Measurements from ENCODE around the gene RASA3. TPM values are rescaled to one million over a fixed set of nuclear protein-coding genes. Genes with fewer than 3 reads are reported as not detected.
"Not testable (repeated sequence)": the region's sequence is repeated elsewhere in the genome, so short reads cannot be mapped to it uniquely, and the experiment has no call there.

Gene RASA3
- total RNA-seq, 2 donors from 2014 or later, result 4.4 to 7.2 TPM

- TF ChIP-seq CTCF (IDR thresholded peaks at IDR 0.05), result no peak
- Histone ChIP-seq H3K27ac (no peak overlapping the region), H3K9ac (ENCODE audit: low read depth in 2 of 2, low read length in 2 of 2) (no peak overlapping the region), H3K9me3 (no peaks in the 10 kb centered on the region), H3K27me3 (no peaks in the 10 kb centered on the region), H3K4me1 (no peaks in the 10 kb centered on the region), H3K4me3 (no peak overlapping the region), H3K36me3 (no peaks in the 10 kb centered on the region)
- DNase-seq, result no peak
- intact Hi-C loops (cut with DNase I), result no loop called here
These were observed 108.5 kb downstream of the RASA3 start for GRCh38 chr13:114023716-114024602.

DNA sequence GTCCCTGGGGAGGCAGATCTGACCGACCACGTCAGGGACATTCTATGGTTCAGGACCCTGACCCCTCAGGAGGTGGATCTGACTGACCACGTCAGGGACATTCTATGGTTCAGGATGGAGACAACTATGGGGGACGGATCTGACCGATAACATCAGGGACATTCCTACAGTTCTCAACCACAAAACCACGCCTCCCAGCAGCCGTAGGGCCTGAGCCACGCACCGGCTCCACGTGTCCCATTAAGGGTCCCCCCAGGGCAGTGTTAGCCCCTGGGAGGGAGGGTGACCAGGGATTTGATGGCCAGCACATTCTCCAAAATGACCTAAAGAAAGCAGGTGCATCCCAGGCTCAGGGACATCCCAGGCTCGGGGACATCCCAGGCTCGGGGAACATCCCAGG lies 109.5 kb downstream of the RASA3 start:
- Histone ChIP-seq H3K9me3 (no peaks in the 10 kb centered on the region), H3K36me3 (no peaks in the 10 kb centered on the region), H3K9ac (ENCODE audit: low read depth in 2 of 2, low read length in 2 of 2) (no peak overlapping the region), H3K4me1 (no peaks in the 10 kb centered on the region), H3K27ac (no peak overlapping the region), H3K4me3 (no peak overlapping the region), H3K27me3 (no peaks in the 10 kb centered on the region)
- no peak for DNase-seq
- intact Hi-C loops (cut with DNase I), result no loop called here
- TF ChIP-seq CTCF (IDR thresholded peaks at IDR 0.05), result no peak

DNA sequence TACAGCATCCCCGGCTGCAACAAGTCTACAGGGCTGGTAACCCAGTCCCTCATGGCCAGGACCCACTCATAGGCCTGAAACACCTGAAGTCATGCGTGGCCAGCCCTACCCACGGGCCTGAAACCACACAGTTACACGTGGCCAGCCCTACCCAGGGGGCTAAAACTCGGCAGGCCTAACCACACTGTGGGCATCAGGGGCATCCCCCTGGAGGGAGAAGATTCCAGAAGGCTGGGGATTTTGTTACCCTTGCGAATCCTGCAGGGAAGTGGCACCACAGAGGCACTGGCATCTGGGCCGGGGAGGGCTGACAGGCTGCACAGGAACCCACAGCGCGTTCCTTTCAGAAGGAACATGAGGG lies 110.1 kb downstream of the RASA3 start:
- Histone ChIP-seq H3K9ac (ENCODE audit: low read depth in 2 of 2, low read length in 2 of 2) (no peak overlapping the region), H3K4me3 (no peak overlapping the region), H3K27ac (no peak overlapping the region), H3K36me3 (no peaks in the 10 kb centered on the region), H3K9me3 (no peaks in the 10 kb centered on the region), H3K27me3 (no peaks in the 10 kb centered on the region), H3K4me1 (no peaks in the 10 kb centered on the region)
- intact Hi-C loops (cut with DNase I), result no loop called here
- TF ChIP-seq CTCF (IDR thresholded peaks at IDR 0.05), result no peak
- DNase-seq, result no peak

GRCh38 chr13:114021464-114022308 lies 110.7 kb downstream of the RASA3 start:
- H3K4me1 ChIP-seq, result no peaks in the 10 kb centered on the region
- H3K27me3 ChIP-seq, result no peaks in the 10 kb centered on the region
- intact Hi-C loops (cut with DNase I), result no loop called here
- no peak for DNase-seq
- no peaks in the 10 kb centered on the region for H3K36me3 ChIP-seq
- no peaks in the 10 kb centered on the region for H3K9me3 ChIP-seq
- no peak overlapping the region for H3K9ac ChIP-seq (ENCODE audit: low read depth in 2 of 2, low read length in 2 of 2)
- H3K4me3 ChIP-seq, result no peak overlapping the region
- no peak for TF ChIP-seq CTCF (IDR thresholded peaks at IDR 0.05)
- H3K27ac ChIP-seq, result no peak overlapping the region

DNA sequence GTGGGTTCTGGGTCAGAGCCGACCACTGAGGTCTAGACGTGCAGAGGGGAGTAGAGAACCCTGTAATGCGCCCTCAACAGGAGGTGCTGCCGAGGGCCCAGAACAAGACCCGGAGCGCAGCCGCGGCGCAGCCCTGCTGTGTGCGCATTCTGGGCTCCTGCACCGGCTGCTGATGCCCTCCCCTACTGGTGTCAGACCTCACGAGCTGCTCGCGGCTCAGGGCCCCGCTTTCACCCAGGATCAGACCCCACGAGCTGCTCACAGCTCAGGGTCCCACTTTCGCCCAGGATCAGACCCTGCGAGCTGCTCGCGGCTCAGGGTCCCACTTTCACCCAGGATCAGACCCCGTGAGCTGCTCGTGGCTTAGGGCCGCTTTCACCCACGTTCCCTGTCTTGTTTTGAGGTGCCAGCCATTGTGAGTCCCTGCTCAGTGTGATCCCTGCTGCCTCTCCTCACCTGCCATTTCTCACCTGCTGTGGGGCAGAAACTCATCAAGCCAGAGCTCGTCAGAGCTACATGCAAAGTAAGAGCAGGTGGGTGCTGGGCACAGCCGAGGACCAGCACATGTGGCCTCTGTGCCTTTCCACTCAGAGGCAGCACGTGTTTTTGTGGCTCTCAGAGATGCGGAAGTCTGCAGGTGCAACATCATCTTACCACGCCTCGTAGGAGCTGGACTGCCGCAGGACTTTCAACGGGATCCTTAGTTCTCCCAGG lies 111.5 kb downstream of the RASA3 start:
- DNase-seq, result no peak
- no peaks in the 10 kb centered on the region for H3K36me3 ChIP-seq
- no peak for TF ChIP-seq CTCF (IDR thresholded peaks at IDR 0.05)

GRCh38 chr13:114020134-114020533 lies 112.3 kb downstream of the RASA3 start:
- H3K27ac ChIP-seq; H3K9ac ChIP-seq (ENCODE audit: low read depth in 2 of 2, low read length in 2 of 2); H3K4me3 ChIP-seq; DNase-seq; H3K27me3 ChIP-seq; H3K36me3 ChIP-seq; H3K9me3 ChIP-seq; intact Hi-C loops (cut with DNase I); H3K4me1 ChIP-seq: not testable (repeated sequence)

More for the DNA sequence above, 111.5 kb downstream of the RASA3 start:
- no peaks in the 10 kb centered on the region for H3K9me3 ChIP-seq
- no peak overlapping the region for H3K4me3 ChIP-seq
- H3K4me1 ChIP-seq, result no peaks in the 10 kb centered on the region
- no peak overlapping the region for H3K9ac ChIP-seq (ENCODE audit: low read depth in 2 of 2, low read length in 2 of 2)
- no peaks in the 10 kb centered on the region for H3K27me3 ChIP-seq
- intact Hi-C loops (cut with DNase I), result no loop called here
- no peak overlapping the region for H3K27ac ChIP-seq

Data from colonic mucosa (tissue), 4 donors.